ENCODE measurements around the gene MICALL1.
A peak's percentile ranks its signal among the peaks of the same experiment; 100 is the strongest.

MICALL1 gene, protein sequence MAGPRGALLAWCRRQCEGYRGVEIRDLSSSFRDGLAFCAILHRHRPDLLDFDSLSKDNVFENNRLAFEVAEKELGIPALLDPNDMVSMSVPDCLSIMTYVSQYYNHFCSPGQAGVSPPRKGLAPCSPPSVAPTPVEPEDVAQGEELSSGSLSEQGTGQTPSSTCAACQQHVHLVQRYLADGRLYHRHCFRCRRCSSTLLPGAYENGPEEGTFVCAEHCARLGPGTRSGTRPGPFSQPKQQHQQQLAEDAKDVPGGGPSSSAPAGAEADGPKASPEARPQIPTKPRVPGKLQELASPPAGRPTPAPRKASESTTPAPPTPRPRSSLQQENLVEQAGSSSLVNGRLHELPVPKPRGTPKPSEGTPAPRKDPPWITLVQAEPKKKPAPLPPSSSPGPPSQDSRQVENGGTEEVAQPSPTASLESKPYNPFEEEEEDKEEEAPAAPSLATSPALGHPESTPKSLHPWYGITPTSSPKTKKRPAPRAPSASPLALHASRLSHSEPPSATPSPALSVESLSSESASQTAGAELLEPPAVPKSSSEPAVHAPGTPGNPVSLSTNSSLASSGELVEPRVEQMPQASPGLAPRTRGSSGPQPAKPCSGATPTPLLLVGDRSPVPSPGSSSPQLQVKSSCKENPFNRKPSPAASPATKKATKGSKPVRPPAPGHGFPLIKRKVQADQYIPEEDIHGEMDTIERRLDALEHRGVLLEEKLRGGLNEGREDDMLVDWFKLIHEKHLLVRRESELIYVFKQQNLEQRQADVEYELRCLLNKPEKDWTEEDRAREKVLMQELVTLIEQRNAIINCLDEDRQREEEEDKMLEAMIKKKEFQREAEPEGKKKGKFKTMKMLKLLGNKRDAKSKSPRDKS

DNA sequence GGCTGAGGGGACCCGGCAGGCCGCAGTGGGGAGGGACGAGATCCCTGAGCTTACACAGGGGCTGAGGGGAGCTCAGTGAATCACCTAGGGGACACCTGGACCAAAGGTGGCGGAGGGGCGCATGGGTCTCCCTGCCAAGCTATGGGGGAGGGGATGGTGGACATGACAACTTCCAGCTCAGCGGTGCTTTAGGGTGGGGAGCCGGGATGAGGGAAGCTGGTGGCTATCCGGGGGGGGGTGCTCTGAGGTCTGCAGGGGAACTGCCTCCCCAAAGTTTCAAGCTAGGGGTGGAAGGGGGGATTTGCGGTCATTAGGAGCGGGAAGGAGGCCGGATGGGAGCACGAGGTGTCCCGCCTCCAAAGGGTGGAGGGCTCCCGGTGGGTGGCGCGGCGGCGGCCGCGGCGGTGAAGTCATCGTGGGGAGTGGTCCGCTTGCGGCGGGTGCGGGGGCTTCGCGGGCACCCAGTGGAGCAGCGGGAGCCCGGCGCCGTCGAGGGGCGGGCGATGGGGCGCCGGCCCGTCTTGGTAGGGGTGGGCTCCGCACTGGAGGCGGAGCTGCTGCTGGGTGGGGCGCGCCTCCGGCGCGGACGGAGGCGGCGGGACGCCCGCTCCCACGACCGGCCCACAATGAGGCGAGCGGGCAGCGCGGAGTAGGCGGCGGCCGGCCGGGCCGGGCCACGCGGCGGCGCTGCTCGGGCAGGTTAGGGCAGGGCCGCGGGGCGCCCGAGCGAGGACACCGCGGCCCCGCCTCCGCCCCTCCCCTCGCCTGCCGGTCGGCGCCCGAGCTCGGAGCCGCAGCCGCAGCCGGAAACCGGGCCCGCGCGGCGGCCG lies at the start of gene MICALL1:
TSS of gene MICALL1 (plus strand) at position 764 of the 830 bp plus-strand sequence. CDS start 126 bp downstream, outside the sequence.
- DNase-seq: peak; percentile 88

DNA sequence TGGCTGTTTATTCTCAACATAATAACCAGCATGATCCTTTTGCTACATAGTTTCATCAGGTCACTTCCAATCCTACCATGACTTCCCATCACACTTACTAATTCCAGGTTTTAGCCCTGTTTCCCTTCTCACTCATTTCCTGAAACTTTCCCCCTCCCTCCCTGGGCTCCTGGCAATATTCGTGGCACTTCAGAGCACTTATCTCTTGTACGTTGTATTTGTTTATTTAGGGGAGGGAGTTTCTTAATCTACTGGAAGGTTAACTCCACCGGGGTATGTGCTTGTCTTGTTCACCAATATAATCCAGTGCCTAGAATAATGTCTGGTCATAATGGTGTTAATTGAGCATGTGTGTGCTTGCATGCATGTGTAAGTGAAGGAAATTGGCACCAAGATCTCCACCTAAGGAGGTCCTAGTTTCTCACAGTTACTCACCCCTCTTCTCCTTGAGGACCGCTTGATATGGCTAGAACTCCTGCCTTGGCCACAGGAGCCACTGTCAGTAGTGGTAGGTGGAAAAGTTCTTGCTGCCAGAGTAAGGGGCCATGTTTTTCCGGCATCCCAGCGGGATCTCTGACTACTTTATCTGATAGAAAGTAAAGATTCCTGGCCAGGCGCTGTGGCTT lies 45.2 kb upstream of the MICALL1 start:
- DNase-seq: no peak

DNA sequence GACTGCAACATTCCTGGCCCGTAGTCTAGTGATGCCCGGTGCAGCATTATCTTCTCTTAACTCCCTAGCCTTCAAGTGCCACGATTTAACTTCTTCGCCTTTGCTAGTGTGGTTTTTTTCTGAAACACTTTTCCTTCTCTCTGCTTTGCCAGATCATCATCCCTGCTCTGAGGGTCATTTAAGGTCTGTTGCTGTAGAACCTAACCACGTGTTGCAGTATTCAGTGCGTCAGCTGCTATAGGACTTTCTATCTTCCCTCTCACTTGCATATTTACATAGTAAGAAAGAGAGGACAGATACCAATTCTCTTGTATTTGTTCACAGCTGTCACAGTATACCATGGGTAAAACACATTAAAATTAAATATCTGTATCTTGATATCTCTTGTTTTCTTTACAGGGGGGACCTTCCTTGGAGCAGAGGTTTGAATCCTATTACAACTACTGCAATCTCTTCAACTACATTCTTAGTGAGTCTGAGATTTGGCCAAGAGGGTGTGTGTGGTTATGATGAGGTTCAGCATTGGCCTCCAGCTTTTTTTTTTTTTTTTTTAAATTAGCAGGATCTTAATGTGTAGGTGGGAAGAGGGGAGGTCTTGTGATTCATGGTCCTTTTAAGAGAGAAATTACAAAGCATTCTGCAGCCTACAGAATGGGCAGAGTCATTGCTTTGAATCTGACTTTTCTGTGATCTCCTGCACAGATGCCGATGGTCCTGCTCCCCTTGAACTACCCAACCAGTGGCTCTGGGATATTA lies 43.3 kb upstream of the MICALL1 start:
- no peak for DNase-seq

DNA sequence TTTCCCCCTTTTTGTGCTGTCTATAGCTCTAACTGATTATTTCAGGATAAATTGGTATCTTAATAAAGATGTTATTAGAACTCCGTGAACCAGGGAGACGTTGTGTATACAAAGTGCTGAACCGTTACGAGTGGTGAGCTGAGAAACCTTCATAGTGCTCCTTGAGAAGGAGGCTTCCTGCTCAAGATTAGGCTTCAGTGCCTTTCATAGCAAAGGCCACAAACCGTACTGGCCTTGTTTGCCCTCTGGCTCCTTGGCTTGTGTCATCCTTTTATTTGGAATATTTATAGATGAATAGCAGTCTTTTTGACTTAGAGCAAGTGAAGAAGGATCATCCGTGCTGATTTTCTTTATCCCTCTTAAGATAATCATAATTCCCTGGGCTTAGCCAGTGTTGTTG lies 40.6 kb upstream of the MICALL1 start:
- DNase-seq: no peak

DNA sequence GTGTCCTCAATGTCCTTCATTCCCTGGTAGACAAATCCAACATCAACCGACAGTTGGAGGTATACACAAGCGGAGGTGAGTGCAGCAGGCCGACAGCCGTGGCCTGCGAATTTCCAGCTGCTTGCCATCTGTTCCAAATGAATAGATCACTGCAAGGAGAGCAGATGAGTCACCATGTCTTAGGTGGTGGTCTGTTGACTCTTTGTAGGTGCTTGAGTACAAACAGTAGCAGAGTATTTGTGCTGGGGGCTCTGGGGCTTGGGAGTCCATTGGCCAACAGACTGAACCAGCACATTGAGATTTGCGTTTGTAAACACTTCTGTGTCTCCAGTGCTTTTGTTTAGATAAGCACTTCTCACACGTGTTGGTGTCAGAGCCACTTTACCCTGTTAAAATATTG lies 35.8 kb upstream of the MICALL1 start:
- no peak for DNase-seq

DNA sequence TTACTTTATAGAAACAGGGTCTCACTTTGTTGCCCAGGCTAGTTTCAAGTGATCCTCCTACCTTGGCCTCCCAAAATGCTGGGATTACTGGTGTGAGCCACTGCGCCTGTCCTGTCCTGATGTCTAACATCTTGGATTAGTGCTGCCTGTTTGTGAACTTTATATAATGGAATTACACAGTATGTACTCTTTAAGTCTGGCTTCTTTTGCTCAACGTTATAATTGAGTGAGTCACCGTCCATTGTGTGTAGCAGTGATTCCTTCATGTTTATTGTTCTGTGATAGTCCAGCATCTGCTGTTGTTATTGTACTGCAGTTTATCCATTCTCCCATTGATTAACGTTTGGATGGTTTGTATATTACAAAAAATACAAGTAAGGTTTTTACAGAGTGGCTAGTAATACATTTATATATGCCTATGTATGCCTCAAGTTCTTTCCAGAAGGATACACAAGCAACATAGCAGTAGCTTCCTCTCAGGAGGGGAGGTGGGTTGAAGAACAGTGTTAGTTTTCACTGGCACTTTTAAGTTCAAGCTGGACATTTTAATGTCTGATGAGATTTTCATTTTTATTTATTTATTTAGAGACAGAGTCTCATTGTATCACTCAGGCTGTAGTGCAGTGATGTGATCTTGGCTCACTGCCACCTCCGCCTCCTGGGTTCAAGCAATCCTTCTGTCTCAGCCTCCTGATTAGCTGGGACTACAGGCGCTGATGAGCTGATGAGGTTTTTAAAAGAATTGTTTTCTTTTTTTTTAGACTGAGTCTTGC lies 25.2 kb upstream of the MICALL1 start:
- DNase-seq: peak; percentile 53

DNA sequence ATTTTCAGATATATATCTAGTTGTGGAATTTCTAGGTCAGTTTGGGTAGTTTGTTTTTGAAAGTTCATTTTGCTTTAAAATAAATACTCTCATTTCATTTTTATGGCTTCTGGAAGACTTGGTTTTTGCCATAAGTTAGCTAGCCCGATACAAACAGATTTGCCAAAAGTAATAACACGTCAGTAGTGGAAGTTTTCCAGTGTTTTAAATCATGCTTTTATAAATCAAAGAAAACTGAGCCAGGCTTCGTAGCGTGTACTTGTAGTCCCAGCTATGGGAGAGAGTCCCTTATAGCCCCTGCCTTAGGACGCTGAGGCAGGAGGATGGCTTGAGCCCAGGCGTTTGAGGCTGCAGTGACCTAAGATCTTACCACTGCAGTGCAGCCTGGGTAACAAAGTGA lies 21.7 kb upstream of the MICALL1 start:
- no peak for DNase-seq

DNA sequence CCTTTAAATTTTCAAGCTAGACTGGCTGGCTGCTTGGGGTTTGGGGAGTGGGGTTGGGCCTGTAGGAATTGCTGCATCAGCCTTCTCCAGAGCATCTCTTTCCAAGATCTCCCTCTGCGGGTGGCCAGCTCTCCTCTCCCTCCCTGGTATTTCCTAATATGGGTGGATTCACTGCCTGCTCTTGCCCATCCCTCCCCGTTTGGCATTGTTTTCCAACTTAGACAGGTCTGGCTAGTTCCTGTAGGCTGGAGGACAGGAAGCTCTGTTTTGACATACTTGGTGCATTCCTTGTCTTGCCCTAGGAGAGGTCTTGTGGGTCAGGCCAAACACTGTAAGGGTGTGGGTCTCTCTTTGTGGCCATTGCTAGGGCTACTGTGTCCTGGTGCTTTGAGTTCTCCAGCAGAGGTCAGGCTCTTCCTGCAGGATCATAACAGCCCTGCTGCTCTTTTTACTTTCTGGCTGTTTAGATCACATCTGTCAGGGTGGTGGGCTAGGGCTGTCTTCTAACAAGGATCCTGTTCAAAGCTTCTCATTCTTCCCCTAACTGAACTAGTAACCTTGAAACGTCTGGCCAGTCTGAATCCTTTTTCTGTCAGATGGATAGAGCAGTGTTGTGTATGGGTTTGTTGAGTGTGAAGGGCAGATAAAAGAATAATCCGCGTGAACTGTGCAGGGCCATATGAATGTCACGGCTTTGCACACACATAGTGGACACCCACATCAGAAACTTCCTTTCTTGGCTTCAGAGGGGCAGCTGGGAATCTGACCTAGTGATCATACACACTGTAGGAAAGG lies 18.3 kb upstream of the MICALL1 start:
- DNase-seq: peak; percentile 81

DNA sequence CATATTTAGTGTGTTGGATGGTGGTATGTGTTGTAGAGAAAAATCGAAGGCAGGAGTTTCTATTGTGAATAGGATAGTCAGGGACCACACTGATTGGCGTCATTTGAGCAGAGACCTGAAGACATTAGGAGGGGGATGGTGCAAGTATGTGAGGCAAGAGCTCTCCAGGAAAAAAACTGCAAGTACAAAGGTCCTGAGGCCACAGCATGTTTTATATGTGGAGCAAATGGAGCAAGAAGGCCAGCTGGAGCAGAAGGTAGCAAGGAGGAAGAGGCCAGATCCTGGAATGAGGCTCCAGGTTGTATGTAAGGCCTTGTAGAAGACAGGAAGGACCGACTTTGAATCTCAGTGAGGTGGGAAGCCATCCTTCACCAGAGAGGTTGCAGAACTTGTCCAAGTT lies 14.2 kb upstream of the MICALL1 start:
- DNase-seq: no peak

DNA sequence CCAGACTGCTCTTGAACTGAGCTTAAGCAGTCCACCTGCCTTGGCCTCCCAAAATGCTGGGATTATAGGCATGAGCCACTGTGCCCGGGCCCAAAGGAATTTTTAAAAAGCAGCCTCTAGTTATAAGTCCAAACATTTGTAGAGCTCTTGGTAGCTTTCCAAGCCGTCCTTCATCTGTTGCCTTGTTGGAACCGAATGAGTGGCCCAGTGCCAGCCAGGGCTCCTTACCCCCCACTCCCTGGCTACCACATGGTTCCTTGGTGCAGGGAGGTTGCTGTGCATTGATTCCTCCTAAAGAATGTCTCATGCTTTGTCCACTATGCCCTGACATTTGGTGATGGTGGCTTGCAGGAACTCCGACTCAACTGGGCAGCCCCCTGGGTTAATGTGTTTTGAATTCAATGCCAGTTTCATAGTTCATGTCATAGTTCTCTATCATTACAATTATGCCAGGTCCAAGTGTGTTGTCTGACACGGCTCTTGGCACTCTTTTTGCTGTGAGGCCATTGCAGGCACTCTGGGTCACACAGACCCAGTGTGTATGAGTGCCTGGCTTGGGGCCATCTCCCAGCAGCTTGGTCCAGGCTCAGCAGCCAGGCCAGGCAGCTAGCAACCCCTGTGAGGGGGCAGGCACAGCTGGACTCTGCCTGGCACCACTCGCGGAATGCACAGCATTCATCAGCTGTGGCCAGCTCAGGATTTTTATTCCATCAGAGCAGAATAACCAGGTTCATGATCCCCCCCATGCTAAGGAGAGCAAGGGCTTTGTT lies 13.3 kb upstream of the MICALL1 start:
- no peak for DNase-seq

DNA sequence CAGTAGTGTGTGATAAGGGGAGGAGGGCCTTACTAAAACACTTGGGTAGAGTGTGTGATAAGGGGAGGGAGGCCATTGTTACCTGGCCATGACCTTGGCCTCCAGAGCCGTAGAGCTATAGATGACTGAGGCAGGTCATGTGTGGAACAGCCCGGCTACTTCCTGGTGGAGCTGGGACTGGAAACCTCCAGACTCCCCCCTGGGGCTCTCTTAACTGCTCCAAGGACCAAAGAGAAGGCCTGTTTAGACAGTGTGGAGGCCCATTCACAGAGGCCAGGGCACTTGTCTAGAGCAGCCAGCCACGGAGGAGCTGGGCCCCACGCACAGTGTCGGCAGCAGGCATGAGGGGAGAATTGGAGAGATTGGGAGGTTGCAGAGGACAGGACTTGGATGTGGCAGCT lies 12.5 kb upstream of the MICALL1 start:
- DNase-seq: no peak

DNA sequence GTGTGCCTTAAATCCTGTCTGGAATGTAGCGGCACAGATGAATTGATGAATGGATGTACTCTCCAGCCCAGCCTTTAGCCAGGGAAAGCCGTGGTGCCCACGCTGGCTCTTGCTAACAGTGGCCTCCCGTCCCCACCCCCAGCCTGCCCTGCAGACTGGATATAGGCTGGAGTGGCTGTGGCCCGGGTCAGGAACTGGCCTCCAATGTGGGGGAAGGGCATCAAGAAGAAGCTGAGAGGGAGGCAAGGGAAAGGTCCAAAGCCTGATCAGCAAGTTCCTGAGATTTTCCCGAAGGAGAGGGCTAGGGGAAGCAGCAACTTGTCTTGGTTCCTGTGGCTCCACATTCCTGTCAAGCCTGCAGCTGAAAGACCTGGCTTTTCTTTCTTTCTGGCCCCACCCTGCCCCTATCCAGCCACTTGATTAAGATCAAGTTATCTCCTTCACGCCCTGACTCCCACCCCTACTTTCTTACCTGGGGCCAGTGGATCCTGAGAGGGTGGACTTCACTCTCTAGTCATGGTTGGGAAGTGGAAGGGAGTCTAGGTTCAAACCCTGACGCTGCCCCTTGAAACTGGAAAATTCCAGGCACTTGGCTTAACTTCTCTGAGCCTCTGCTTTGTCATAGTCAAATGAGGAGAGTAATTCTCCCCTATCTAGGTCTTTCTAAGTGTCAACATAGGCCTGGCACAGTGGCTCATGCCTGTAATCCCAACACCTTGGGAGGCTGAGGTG lies 11.0 kb upstream of the MICALL1 start:
- no peak for DNase-seq

DNA sequence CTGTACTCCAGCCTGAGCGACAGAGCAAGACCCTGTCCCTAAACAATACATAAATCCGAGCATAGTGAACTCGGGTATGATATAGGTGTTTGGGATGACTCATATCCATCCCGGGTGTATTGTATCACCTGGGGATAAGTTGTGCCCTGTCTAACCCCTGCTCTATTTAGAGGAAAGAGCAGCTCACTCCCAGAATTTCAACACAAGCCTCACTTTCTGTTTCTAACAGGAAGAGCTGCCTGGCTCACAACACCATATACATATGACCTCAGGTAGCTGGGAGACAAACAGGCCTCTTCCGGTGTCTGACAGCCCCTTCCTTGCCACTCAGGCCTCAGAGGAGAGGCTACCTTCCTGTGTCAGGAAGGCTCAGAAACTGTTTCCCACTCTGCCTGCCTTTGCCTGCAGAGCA lies 9.9 kb upstream of the MICALL1 start:
- no peak for DNase-seq

DNA sequence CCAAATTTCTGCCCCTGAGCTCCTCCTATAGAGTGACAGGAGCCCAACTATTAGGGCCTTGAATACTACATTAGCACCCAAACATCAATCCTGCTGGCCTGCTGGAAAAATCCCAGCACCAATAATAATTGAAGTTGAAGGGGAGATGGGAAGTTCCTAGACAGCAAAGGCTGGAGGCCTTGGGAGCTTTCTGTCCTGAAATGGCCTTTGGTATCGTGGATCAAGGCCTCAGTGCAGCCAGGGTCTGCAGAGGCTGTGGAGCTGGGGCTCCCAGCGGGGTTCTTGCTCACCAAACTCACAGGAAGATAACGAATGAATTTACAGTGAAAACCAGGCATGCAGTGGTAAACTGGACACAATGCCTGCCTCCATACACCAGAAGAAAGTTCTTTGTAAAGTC lies 9.2 kb upstream of the MICALL1 start:
- no peak for DNase-seq

DNA sequence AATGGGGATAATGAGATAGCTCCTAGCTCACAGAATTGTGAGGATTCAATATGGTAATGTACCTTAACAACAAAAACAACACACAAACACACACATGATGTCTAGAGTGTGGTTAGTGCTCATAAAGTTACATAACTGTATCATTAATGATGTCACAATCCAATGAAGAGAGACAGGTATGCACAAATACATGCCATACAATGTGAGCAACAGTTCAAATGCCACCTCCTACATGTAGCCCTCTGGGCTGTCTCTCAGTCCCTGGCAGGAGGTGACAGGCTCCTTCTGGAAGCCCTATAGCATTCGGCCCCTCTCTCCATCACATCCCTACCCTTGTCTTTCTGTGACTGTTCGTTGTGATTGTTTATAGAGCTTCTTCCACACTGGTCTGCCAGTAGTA lies 8.3 kb upstream of the MICALL1 start:
- no peak for DNase-seq

DNA sequence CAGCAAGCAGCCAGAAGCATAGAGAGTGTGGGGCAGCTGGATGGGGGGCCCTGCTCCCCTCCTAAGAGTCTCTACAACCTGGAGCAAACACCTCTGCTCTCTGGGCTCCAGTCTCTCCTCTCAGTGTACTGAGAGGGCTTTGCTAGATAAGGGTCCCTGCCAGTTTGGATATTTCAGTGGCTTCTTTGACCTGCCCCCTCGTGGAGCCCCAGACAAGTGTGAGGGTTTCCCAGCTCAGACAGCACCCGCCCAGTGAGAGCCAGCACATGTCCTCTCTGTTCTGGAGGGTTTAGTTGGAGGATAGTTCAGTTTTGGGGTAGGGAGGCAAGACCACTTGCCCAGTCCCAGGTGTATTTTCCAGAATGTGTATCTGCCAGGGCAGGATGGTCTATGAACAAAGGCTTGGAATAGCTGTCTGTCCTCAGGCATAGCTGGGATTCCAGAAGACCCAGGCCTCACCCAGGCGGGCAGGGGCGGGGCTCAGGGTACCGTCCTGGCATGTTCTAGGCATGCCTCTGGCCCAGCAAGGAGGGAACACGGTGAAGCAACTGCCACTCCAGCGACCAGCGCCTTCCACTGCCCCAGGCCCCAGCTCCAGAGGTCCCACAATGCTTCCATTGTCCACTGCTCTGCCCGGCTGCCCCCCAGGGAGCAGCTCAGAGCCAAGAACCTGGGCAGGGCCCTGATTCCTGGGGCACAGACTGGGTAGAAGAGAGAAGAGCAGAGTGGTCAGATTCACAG lies 7.5 kb upstream of the MICALL1 start:
- peak; percentile 28 for DNase-seq

DNA sequence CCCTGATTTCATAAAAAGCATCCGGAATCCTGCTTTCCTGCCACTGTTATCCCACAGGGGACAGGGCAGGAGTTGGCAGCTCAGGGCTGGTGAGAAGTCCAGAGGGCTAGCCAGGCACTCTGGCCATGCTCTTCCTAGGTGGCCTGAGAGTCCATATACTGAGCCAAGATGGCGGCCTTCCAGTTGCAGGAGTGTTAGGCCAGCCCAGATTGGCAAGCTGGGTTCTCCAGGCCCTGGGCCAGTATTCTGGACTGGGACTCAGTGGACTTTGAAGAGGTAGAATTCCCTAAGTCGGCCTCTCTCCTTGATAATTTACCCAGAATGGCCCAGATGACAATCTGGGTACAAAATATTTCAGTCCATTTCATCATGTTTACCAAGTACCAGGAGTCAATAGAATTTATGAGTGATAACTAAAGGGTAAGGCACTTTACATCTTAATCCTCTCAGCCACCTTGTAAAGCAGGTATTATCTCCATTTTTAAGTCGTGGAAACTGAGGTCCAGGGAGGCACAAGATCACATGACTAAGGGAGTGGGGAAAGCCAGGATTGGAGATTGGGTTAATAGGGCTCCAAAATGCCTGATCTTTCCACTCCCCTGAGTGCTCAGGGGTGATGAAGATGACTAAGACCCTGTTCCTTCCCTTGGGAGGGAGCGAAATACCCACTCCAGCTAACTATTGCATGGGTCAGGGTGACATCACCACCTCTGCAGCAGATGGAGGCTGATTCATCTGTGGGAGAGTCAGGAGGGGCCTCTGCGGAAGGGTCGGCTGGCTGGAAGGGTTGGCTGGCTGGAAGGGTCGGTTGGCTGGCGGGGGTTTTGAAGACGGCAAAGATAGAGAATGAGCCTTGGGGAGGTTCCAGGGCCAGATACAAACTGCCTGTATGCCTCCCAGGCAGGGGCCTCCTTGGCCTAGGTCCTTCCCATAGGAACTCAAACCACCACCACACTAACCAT lies 1.2 kb upstream of the MICALL1 start:
- peak; percentile 99 for DNase-seq

Measured in EL (cell line).